Measurements from ENCODE around the gene HLCS.

Gene HLCS

DNA sequence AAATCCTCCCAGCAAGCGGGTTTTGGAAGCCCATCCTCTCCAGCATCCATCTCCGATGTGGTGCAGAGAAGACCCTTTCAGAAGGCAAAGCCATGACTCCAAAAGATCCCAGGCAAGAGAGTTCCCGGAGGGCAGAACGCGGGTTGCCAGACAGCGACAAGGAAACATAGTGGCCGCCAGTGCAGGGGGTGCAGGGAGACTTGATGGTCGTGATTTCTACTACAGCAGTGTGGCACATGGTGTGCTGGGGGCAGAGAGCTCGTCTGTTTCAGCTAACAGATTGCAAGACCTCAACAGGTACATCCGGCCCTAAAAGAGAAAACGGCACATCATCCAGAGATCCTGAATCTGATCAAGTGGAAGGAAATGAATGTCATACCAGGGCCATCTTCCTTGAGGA, 74.3 kb downstream of the HLCS start:
- TF ChIP-seq, protein P1, sequence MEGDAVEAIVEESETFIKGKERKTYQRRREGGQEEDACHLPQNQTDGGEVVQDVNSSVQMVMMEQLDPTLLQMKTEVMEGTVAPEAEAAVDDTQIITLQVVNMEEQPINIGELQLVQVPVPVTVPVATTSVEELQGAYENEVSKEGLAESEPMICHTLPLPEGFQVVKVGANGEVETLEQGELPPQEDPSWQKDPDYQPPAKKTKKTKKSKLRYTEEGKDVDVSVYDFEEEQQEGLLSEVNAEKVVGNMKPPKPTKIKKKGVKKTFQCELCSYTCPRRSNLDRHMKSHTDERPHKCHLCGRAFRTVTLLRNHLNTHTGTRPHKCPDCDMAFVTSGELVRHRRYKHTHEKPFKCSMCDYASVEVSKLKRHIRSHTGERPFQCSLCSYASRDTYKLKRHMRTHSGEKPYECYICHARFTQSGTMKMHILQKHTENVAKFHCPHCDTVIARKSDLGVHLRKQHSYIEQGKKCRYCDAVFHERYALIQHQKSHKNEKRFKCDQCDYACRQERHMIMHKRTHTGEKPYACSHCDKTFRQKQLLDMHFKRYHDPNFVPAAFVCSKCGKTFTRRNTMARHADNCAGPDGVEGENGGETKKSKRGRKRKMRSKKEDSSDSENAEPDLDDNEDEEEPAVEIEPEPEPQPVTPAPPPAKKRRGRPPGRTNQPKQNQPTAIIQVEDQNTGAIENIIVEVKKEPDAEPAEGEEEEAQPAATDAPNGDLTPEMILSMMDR (IDR thresholded peaks at IDR 0.05; ENCODE audit: low read depth, low read length), result no peak
- no peak overlapping the region for H3K4me3 ChIP-seq (ENCODE audit: low read depth, low read length)

DNA sequence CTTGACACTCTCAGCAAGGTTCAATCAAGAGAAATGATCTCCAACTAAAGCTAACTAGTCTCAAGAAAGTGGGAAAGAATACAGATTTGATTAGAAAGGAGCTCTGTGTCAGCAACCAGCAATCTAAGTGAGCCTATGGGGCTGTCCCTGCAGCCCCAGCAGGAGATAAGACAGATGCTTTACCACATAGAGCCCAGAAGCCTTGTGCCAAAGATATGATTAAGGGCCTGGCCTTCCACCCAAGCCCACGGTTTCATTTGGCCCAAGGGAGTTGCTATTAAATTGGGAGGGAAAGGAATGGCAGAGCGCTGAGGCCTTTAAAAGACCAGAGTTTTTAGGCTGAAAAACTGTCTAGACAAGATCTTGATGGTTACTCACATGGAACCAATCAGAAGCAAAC, 74.8 kb downstream of the HLCS start:
- no peak overlapping the region for H3K4me3 ChIP-seq (ENCODE audit: low read depth, low read length)
- TF ChIP-seq, protein P1 (IDR thresholded peaks at IDR 0.05; ENCODE audit: low read depth, low read length), result no peak

DNA sequence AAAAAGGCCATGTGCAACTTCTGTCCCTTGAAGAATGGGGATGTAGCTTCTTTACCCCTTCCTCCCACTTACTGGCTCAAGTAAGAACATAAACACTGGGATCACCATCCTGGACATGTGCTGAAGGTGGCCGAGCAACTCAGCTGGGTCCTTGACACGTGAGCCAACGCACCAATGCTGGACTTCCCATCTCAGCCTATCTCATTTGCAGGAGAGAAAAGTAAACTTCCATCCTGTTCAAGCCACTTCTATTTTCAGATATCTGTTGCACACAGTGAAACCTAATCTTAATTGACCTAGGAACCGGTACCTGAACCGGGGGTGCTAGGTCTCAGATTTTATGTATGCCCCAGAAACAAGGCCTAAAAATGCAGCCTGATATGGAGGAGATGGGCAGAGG, 75.3 kb downstream of the HLCS start:
- no peak overlapping the region for H3K4me3 ChIP-seq (ENCODE audit: low read depth, low read length)
- TF ChIP-seq, protein P1 (IDR thresholded peaks at IDR 0.05; ENCODE audit: low read depth, low read length), result no peak

DNA sequence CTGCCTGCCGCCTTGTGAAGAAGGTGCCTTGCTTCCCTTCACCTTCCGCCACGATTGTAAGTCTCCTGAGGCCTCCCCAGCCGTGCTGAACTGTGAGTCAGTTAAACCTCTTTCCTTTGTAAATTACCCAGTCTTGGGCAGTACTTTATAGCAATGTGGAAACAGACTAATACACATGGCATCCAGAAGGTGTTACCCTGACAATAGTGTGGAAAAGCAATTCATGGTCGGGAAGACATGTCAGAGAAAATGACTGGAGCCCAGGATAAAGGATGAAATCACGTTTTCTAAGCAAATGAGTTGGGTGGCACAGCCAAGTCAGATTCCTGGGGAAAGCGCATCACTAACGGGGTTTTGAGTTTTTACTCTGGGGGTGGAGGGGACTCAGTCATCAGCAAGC, 76.4 kb downstream of the HLCS start:
- H3K4me3 ChIP-seq (ENCODE audit: low read depth, low read length), result no peak overlapping the region
- TF ChIP-seq, protein P1 (IDR thresholded peaks at IDR 0.05; ENCODE audit: low read depth, low read length), result no peak

DNA sequence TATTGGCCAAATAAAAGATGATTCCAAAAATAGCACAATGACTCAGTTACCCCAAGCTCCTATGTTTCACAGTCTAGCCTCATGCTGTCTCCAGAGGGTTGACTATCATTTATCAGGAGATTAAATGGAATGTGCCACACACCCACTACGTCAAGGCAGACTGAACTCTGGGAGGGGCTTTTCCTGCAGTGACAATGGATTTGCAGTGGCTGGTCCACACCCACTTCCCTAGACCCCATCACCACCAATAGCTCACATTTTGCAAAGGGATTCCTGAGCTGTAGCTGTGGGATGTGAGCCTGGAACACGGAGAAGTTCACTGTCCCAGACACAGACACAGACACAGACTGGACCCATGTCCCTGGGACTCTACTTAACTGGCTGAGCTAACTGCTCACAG, 77.1 kb downstream of the HLCS start:
- TF ChIP-seq, protein P1 (IDR thresholded peaks at IDR 0.05; ENCODE audit: low read depth, low read length), result no peak
- no peak overlapping the region for H3K4me3 ChIP-seq (ENCODE audit: low read depth, low read length)

DNA sequence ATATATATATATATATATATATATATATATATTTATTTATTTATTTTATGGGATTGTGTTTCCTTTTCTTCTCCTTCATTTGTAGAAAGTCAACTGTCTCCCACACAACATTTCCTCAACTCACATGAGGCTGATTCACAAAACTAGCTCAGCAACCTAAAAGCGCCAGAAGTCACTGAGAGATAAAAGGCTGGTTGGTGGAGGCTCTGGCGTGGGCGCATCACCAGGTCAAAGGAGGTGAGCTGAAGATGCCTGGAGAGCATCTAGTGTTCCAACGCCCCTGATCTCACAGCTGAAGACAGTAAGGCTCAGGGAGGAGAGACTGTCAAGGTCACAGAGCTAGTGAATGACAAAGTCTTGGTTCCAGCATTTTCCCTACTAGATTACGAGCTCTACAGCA, 78.0 kb downstream of the HLCS start:
- TF ChIP-seq, protein P1 (IDR thresholded peaks at IDR 0.05; ENCODE audit: low read depth, low read length), result no peak

DNA sequence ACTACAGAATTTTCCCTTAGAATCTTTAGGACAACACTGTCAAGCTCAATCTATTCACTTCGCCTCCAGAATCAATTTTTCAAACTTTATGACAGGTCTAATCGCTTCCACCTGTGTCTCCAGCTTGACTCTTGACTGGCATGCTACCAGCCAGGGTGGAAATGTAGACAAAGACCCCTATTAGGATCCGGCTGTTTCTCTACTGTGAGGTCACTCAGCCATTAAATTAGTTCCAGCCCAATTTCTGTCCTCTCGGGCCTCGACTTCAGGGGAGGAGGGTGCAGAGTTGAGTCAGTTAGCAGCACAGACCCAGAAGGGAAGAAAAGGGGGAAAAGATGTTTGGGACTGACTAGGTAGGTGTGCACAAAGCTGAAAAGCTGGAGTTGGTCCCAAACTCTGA, 78.5 kb downstream of the HLCS start:
- no peak overlapping the region for H3K4me3 ChIP-seq (ENCODE audit: low read depth, low read length)
- TF ChIP-seq, protein P1 (IDR thresholded peaks at IDR 0.05; ENCODE audit: low read depth, low read length), result no peak

More for the DNA sequence above, 78.0 kb downstream of the HLCS start:
- H3K4me3 ChIP-seq (ENCODE audit: low read depth, low read length), result no peak overlapping the region

Measured in WI38 (cell line).